Fibroblast of lung (primary cell): ENCODE measurements around the gene KRT85.

Source experiments
- EZH2 ChIP-seq: IDR thresholded peaks from 2 replicates; pipeline ENCODE4 v1.5.1; 2012; ENCODE audit warnings: low read length, control low read depth, mild to moderate bottlenecking; ENCODE audit errors: missing control alignments
- TF ChIP-seq, protein P1 (sequence below), 2 donors: IDR thresholded peaks in 1 of 2; conservative IDR thresholded peaks in 1 of 2; 1 replicate in 1 of 2; 2 replicates in 1 of 2; pipeline ENCODE4 v1.5.1; 2011 to 2012; ENCODE audit warnings: low read length in 2 of 2, control low read depth in 1 of 2, inconsistent platforms in 1 of 2, low read depth in 1 of 2, mild to moderate bottlenecking in 1 of 2

DNA sequence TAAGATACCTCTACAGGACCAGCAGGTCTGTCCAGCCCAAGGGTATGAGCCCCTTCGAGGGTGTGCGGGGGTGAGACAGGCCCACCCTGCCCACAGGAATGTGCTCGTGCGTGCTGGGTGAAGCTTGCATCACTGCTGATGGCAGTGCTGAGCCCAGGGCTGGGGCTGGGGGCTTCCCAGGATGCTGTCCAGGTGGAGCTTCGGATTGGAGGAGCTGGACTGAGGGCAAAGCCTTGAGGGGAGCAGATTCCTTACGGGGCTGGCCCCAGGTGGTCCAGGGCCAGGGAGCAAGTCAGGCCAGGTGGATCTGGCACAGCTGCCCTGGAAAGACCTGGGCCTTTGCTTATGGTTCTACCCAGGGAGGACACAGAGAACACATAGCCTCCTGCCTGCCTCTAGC, 2.5 kb upstream of the KRT85 start:
- TF ChIP-seq EZH2, result no peak
- TF ChIP-seq, protein P1, sequence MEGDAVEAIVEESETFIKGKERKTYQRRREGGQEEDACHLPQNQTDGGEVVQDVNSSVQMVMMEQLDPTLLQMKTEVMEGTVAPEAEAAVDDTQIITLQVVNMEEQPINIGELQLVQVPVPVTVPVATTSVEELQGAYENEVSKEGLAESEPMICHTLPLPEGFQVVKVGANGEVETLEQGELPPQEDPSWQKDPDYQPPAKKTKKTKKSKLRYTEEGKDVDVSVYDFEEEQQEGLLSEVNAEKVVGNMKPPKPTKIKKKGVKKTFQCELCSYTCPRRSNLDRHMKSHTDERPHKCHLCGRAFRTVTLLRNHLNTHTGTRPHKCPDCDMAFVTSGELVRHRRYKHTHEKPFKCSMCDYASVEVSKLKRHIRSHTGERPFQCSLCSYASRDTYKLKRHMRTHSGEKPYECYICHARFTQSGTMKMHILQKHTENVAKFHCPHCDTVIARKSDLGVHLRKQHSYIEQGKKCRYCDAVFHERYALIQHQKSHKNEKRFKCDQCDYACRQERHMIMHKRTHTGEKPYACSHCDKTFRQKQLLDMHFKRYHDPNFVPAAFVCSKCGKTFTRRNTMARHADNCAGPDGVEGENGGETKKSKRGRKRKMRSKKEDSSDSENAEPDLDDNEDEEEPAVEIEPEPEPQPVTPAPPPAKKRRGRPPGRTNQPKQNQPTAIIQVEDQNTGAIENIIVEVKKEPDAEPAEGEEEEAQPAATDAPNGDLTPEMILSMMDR (conservative IDR thresholded peaks at IDR 0.05 in 1 of 2, IDR thresholded peaks at IDR 0.05 in 1 of 2; ENCODE audit: low read depth in 1 of 2, low read length in 2 of 2), result no peak
